ENCODE measurements around the gene CKAP2. TPM values are rescaled to one million over a fixed set of nuclear protein-coding genes. Genes with fewer than 3 reads are reported as not detected.

The CKAP2 gene
- total RNA-seq, 1 experiment from 2014 or later, result 110 TPM

Other genes starting within 250 kb of the CKAP2 start
- 2.8 and 3.5 TPM in 2 replicates for gene THSD1, start 49.3 kb upstream of the CKAP2 start, total RNA-seq (2014; rRNA removed; shearing (Covaris generic))
- 16.1 and 24.4 TPM in 2 replicates for gene VPS36, start 4.8 kb upstream of the CKAP2 start, total RNA-seq (2014; rRNA removed; shearing (Covaris generic))
- 1.4 and 2.2 TPM in 2 replicates for gene HNRNPA1L2, start 187.0 kb downstream of the CKAP2 start, total RNA-seq (2014; rRNA removed; shearing (Covaris generic))
- gene SUGT1, start 197.4 kb downstream of the CKAP2 start, total RNA-seq (2014; rRNA removed; shearing (Covaris generic)), result 36.2 and 46.3 TPM in 2 replicates

All from RPMI7951 (cell line).